Measurements from ENCODE around the gene CCDC28A. TPM values are rescaled to one million over a fixed set of nuclear protein-coding genes. Genes with fewer than 3 reads are reported as not detected.

CCDC28A gene
- total RNA-seq, 2 experiments from 2014 or later = 18.9 to 19.2 TPM

- intact Hi-C loops (cut with micrococcal nuclease) = no loop called here
- Mint-ChIP-seq H3K4me3 (no peak overlapping the region), H3K36me3 (ENCODE audit: low read depth) (no peaks in the 10 kb centered on the region), H3K4me1 (ENCODE audit: low read depth) (no peaks in the 10 kb centered on the region), H3K27me3 (ENCODE audit: low read depth) (peaks cover 16% of the 10 kb centered on the region), H3K9me3 (no peaks in the 10 kb centered on the region), H3K27ac (no peak overlapping the region)
- no peak for DNase-seq
- CTCF ChIA-PET = no interaction called here
Observed at GRCh38 chr6:138800377-138801150, 27.0 kb downstream of the CCDC28A start.

- no peak overlapping the region for H3K27ac Mint-ChIP-seq
- CTCF ChIA-PET = interaction anchor here (0.6 kb wide), 1 partner anchor 129 kb away, joined by 3 read pairs; no protein-coding TSS in a partner anchor
Observed at GRCh38 chr6:138803331-138803730, 29.8 kb downstream of the CCDC28A start.

GRCh38 chr6:138803861-138804260 lies 30.3 kb downstream of the CCDC28A start:
- intact Hi-C loops (cut with micrococcal nuclease) = no loop called here
- DNase-seq = no peak
- Mint-ChIP-seq H3K36me3 (ENCODE audit: low read depth) (no peaks in the 10 kb centered on the region), H3K27me3 (ENCODE audit: low read depth) (peaks cover 4% of the 10 kb centered on the region), H3K4me3 (no peak overlapping the region), H3K27ac (no peak overlapping the region), H3K9me3 (no peaks in the 10 kb centered on the region), H3K4me1 (ENCODE audit: low read depth) (no peaks in the 10 kb centered on the region)
- CTCF ChIA-PET = interaction anchor here (1.2 kb wide), 1 partner anchor 12 kb away, joined by 3 read pairs; no protein-coding TSS in a partner anchor

More at GRCh38 chr6:138803331-138803730, 29.8 kb downstream of the CCDC28A start:
- no peak for DNase-seq
- Mint-ChIP-seq H3K27me3 (ENCODE audit: low read depth) (peaks cover 4% of the 10 kb centered on the region), H3K4me3 (no peak overlapping the region), H3K9me3 (no peaks in the 10 kb centered on the region), H3K36me3 (ENCODE audit: low read depth) (no peaks in the 10 kb centered on the region), H3K4me1 (ENCODE audit: low read depth) (no peaks in the 10 kb centered on the region)
- intact Hi-C loops (cut with micrococcal nuclease) = no loop called here

GRCh38 chr6:138805016-138805765 lies 31.6 kb downstream of the CCDC28A start:
- Mint-ChIP-seq H3K36me3 (ENCODE audit: low read depth) (no peaks in the 10 kb centered on the region), H3K4me3 (no peak overlapping the region), H3K27ac (no peak overlapping the region), H3K9me3 (no peaks in the 10 kb centered on the region), H3K27me3 (ENCODE audit: low read depth) (peaks cover 4% of the 10 kb centered on the region), H3K4me1 (ENCODE audit: low read depth) (no peaks in the 10 kb centered on the region)
- intact Hi-C loops (cut with micrococcal nuclease) = no loop called here
- CTCF ChIA-PET = interaction anchor here (1.2 kb wide), 1 partner anchor 11 kb away, joined by 3 read pairs; no protein-coding TSS in a partner anchor
- DNase-seq = no peak

GRCh38 chr6:138806889-138807288 lies 33.3 kb downstream of the CCDC28A start:
- intact Hi-C loops (cut with micrococcal nuclease) = no loop called here
- no peaks in the 10 kb centered on the region for H3K36me3 Mint-ChIP-seq (ENCODE audit: low read depth)
- H3K4me3 Mint-ChIP-seq = no peak overlapping the region
- no peak for DNase-seq
- no peaks in the 10 kb centered on the region for H3K9me3 Mint-ChIP-seq
- no peak overlapping the region for H3K27ac Mint-ChIP-seq
- H3K27me3 Mint-ChIP-seq (ENCODE audit: low read depth) = peaks cover 4% of the 10 kb centered on the region
- CTCF ChIA-PET = interaction anchor here (0.6 to 1.2 kb wide), 4 partner anchors 8 to 563 kb away, joined by 3 to 4 read pairs (median 4); no protein-coding TSS in a partner anchor
- H3K4me1 Mint-ChIP-seq (ENCODE audit: low read depth) = no peaks in the 10 kb centered on the region

GRCh38 chr6:138809677-138810076 lies 36.1 kb downstream of the CCDC28A start:
- CTCF ChIA-PET = no interaction called here
- intact Hi-C loops (cut with micrococcal nuclease) = no loop called here
- peaks cover 4% of the 10 kb centered on the region for H3K27me3 Mint-ChIP-seq (ENCODE audit: low read depth)
- no peak for DNase-seq
- no peaks in the 10 kb centered on the region for H3K36me3 Mint-ChIP-seq (ENCODE audit: low read depth)
- no peak overlapping the region for H3K4me3 Mint-ChIP-seq
- H3K9me3 Mint-ChIP-seq = no peaks in the 10 kb centered on the region
- H3K27ac Mint-ChIP-seq = no peak overlapping the region
- no peaks in the 10 kb centered on the region for H3K4me1 Mint-ChIP-seq (ENCODE audit: low read depth)

GRCh38 chr6:138811866-138812265 lies 38.3 kb downstream of the CCDC28A start:
- intact Hi-C loops (cut with micrococcal nuclease) = no loop called here
- no peak overlapping the region for H3K27ac Mint-ChIP-seq
- no peaks in the 10 kb centered on the region for H3K27me3 Mint-ChIP-seq (ENCODE audit: low read depth)
- no peak overlapping the region for H3K4me3 Mint-ChIP-seq
- H3K9me3 Mint-ChIP-seq = no peaks in the 10 kb centered on the region
- H3K36me3 Mint-ChIP-seq (ENCODE audit: low read depth) = no peaks in the 10 kb centered on the region
- no peak for DNase-seq
- CTCF ChIA-PET = no interaction called here
- H3K4me1 Mint-ChIP-seq (ENCODE audit: low read depth) = peaks cover 2% of the 10 kb centered on the region

GRCh38 chr6:138814179-138814834 lies 40.7 kb downstream of the CCDC28A start:
- intact Hi-C loops (cut with micrococcal nuclease) = no loop called here
- Mint-ChIP-seq H3K27ac (no peak overlapping the region), H3K27me3 (ENCODE audit: low read depth) (no peaks in the 10 kb centered on the region), H3K4me1 (ENCODE audit: low read depth) (peaks cover 19% of the 10 kb centered on the region), H3K4me3 (no peak overlapping the region), H3K36me3 (ENCODE audit: low read depth) (no peaks in the 10 kb centered on the region), H3K9me3 (no peaks in the 10 kb centered on the region)
- no peak for DNase-seq
- CTCF ChIA-PET = interaction anchor here (1.3 to 5.2 kb wide), 4 partner anchors 174 to 550 kb away, joined by 3 to 40 read pairs (median 4); partner anchors contain the start of gene REPS1

- CTCF ChIA-PET = interaction anchor here (1.0 to 5.2 kb wide), 8 partner anchors 8 to 549 kb away, joined by 3 to 40 read pairs (median 4); partner anchors contain the start of gene REPS1
- peaks cover 20% of the 10 kb centered on the region for H3K4me1 Mint-ChIP-seq (ENCODE audit: low read depth)
- no peaks in the 10 kb centered on the region for H3K36me3 Mint-ChIP-seq (ENCODE audit: low read depth)
- H3K4me3 Mint-ChIP-seq = no peak overlapping the region
- no peaks in the 10 kb centered on the region for H3K27me3 Mint-ChIP-seq (ENCODE audit: low read depth)
- no peaks in the 10 kb centered on the region for H3K9me3 Mint-ChIP-seq
- intact Hi-C loops (cut with micrococcal nuclease) = no loop called here
- H3K27ac Mint-ChIP-seq = no peak overlapping the region
- no peak for DNase-seq
Observed at GRCh38 chr6:138815221-138815620, 41.7 kb downstream of the CCDC28A start.

GRCh38 chr6:138815797-138816528 lies 42.4 kb downstream of the CCDC28A start:
- Mint-ChIP-seq H3K4me3 (no peak overlapping the region), H3K9me3 (no peaks in the 10 kb centered on the region), H3K27me3 (ENCODE audit: low read depth) (no peaks in the 10 kb centered on the region), H3K27ac (no peak overlapping the region), H3K4me1 (ENCODE audit: low read depth) (peaks cover 20% of the 10 kb centered on the region), H3K36me3 (ENCODE audit: low read depth) (no peaks in the 10 kb centered on the region)
- CTCF ChIA-PET = interaction anchor here (0.6 to 5.2 kb wide), 20 partner anchors 8 to 713 kb away, joined by 3 to 40 read pairs (median 3); partner anchors contain the start of genes CCDC28A and REPS1
- DNase-seq = no peak
- intact Hi-C loops (cut with micrococcal nuclease) = loop anchor here (1.0 to 2.0 kb wide), 7 partner anchors 54 to 548 kb away; partner anchors contain the start of gene REPS1

- Mint-ChIP-seq H3K27me3 (ENCODE audit: low read depth) (no peaks in the 10 kb centered on the region), H3K4me3 (no peak overlapping the region), H3K27ac (no peak overlapping the region), H3K36me3 (ENCODE audit: low read depth) (no peaks in the 10 kb centered on the region), H3K9me3 (no peaks in the 10 kb centered on the region), H3K4me1 (ENCODE audit: low read depth) (peaks cover 20% of the 10 kb centered on the region)
- DNase-seq = peak; percentile 8
- intact Hi-C loops (cut with micrococcal nuclease) = loop anchor here (2.0 kb wide), 2 partner anchors 299 to 307 kb away; no protein-coding TSS in a partner anchor
- CTCF ChIA-PET = interaction anchor here (1.0 to 5.2 kb wide), 3 partner anchors 85 to 548 kb away, joined by 3 to 40 read pairs (median 4); partner anchors contain the start of gene REPS1
Observed at GRCh38 chr6:138817799-138818198, 44.2 kb downstream of the CCDC28A start.
